D341Med (cell line): Measurements from ENCODE around the gene ATP8B1.
A peak's percentile ranks its signal among the peaks of the same experiment; 100 is the strongest.
"Not testable (repeated sequence)": the region's sequence is repeated elsewhere in the genome, so short reads cannot be mapped to it uniquely, and the experiment has no call there.

Source experiments
- DNase-seq: peaks from one replicate; pipeline ENCODE4 v3.0.0; 2012; ENCODE audit warnings: low spot score

Gene ATP8B1

GRCh38 chr18:57803103-57803969 lies at the start of gene ATP8B1:
ATP8B1 (minus strand) TSS chr18:57803315; CDS start chr18:57731807, 71,508 bp downstream.
- peak; percentile 85 for DNase-seq

GRCh38 chr18:57850063-57850462 lies 46.9 kb upstream of the ATP8B1 start:
- DNase-seq, result no peak

- DNase-seq, result not testable (repeated sequence)
Measured at GRCh38 chr18:57848374-57848773, 45.3 kb upstream of the ATP8B1 start.

GRCh38 chr18:57847431-57847830 lies 44.3 kb upstream of the ATP8B1 start:
- not testable (repeated sequence) for DNase-seq

- no peak for DNase-seq
Measured at GRCh38 chr18:57846258-57846657, 43.1 kb upstream of the ATP8B1 start.

- no peak for DNase-seq
Measured at GRCh38 chr18:57845605-57846074, 42.5 kb upstream of the ATP8B1 start.

- no peak for DNase-seq
Measured at GRCh38 chr18:57844319-57844718, 41.2 kb upstream of the ATP8B1 start.

- DNase-seq, result no peak
Measured at GRCh38 chr18:57843386-57843785, 40.3 kb upstream of the ATP8B1 start.

- DNase-seq, result no peak
Measured at GRCh38 chr18:57841568-57841967, 38.5 kb upstream of the ATP8B1 start.

GRCh38 chr18:57839942-57840381 lies 36.8 kb upstream of the ATP8B1 start:
- DNase-seq, result no peak

GRCh38 chr18:57837917-57838548 lies 34.9 kb upstream of the ATP8B1 start:
- DNase-seq, result no peak

- no peak for DNase-seq
Measured at GRCh38 chr18:57836557-57836956, 33.4 kb upstream of the ATP8B1 start.

GRCh38 chr18:57835904-57836303 lies 32.8 kb upstream of the ATP8B1 start:
- DNase-seq, result no peak

- no peak for DNase-seq
Measured at GRCh38 chr18:57834616-57835015, 31.5 kb upstream of the ATP8B1 start.

- no peak for DNase-seq
Measured at GRCh38 chr18:57833441-57834101, 30.5 kb upstream of the ATP8B1 start.

- no peak for DNase-seq
Measured at GRCh38 chr18:57832730-57833129, 29.6 kb upstream of the ATP8B1 start.

- DNase-seq, result no peak
Measured at GRCh38 chr18:57831597-57832377, 28.7 kb upstream of the ATP8B1 start.

- no peak for DNase-seq
Measured at GRCh38 chr18:57827646-57828045, 24.5 kb upstream of the ATP8B1 start.

GRCh38 chr18:57826252-57826651 lies 23.1 kb upstream of the ATP8B1 start:
- DNase-seq, result no peak

GRCh38 chr18:57820583-57820982 lies 17.5 kb upstream of the ATP8B1 start:
- not testable (repeated sequence) for DNase-seq

GRCh38 chr18:57819671-57820460 lies 16.8 kb upstream of the ATP8B1 start:
- DNase-seq, result peak; percentile 51
